ENCODE measurements around the gene MAGEC3. TPM values are rescaled to one million over a fixed set of nuclear protein-coding genes. Genes with fewer than 3 reads are reported as not detected.

MAGEC3 gene
- not detected for total RNA-seq
- long read RNA-seq, result 0 reads

DNA sequence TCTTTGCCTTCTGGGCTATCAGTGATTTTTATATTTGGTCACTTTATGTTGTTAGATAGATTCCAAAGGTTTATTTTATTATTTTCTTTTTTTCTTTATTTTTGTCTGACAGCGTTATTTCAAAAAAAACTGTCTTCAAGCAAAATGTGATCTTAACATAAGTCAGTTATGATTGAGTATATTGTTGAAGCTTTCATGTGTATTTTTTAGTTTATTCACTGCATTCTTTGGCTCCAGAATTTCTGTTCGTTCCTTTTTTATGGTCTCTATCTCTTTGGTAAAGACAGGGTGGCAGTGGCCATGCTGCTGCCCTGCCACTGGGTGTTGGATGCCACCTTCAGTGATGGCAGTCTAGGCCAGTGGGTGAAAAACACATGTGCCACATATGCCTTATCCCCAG, at the start of gene MAGEC3:
TSS of gene MAGEC3 (plus strand) at position 301 of the 400 bp plus-strand sequence. CDS start at position 301, 0 bp downstream.
- DNase-seq (no peak), ATAC-seq (no peak)
- no peak within 1 kb of the TSS for H3K27ac ChIP-seq
- no peaks in the 10 kb centered on the region for H3K9me3 ChIP-seq
- no peaks in the 10 kb centered on the region for H3K36me3 ChIP-seq
- no peaks in the 10 kb centered on the region for H3K4me1 ChIP-seq
- no peaks in the 10 kb centered on the region for H3K27me3 ChIP-seq
- intact Hi-C loops (cut with DNase I), result no loop called here
- no peak within 1 kb of the TSS for H3K4me3 ChIP-seq
- TF ChIP-seq CTCF (IDR thresholded peaks at IDR 0.05), result no peak

DNA sequence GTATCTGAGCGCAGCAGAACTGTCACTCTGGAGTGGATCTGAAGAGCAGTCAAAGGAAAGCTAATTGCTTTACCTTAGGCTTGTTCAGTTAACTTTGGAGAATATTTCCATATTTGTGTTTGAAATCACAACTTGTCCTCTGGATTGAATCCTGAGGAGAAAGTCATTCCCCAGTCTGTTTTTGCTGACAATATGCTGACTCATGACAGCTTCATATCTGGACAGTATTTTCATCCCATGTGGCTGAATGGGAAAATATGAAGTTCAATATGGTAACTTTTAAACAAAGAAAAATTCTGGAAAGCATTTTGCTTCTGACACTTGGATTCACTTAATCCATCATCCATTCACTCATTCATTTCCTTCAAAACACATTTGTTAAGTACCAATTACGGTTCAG, 46.3 kb upstream of the MAGEC3 start:
- intact Hi-C loops (cut with DNase I), result no loop called here
- ATAC-seq (no peak), DNase-seq (no peak)
- no peaks in the 10 kb centered on the region for H3K27me3 ChIP-seq
- no peaks in the 10 kb centered on the region for H3K4me1 ChIP-seq
- H3K36me3 ChIP-seq, result no peaks in the 10 kb centered on the region
- no peaks in the 10 kb centered on the region for H3K9me3 ChIP-seq
- H3K27ac ChIP-seq, result no peak overlapping the region
- no peak overlapping the region for H3K4me3 ChIP-seq
- TF ChIP-seq CTCF (IDR thresholded peaks at IDR 0.05), result no peak

DNA sequence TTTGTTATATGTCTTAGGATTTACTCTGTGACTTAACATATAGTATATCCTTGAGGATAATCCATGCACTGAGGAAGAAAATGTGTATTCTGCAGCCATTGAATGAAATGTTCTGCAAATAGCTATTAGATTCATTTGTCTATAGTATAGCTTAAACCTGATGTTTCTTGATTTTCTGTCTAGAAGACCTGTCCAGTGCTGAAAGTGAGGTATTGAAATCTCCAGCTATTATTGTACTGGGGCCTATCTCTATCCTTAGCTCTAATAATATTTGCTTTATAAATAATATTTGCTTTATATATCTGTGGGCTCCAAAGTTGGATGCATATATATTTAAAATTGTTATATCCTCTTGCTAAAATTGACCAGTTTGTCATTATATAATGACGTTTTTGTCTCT, 26.7 kb upstream of the MAGEC3 start:
- H3K27ac ChIP-seq, result no peak overlapping the region
- no peaks in the 10 kb centered on the region for H3K27me3 ChIP-seq
- no peaks in the 10 kb centered on the region for H3K36me3 ChIP-seq
- TF ChIP-seq CTCF (IDR thresholded peaks at IDR 0.05), result no peak
- no peak for ATAC-seq
- intact Hi-C loops (cut with DNase I), result no loop called here
- no peaks in the 10 kb centered on the region for H3K9me3 ChIP-seq
- H3K4me3 ChIP-seq, result no peak overlapping the region
- H3K4me1 ChIP-seq, result no peaks in the 10 kb centered on the region
- DNase-seq, result no peak

DNA sequence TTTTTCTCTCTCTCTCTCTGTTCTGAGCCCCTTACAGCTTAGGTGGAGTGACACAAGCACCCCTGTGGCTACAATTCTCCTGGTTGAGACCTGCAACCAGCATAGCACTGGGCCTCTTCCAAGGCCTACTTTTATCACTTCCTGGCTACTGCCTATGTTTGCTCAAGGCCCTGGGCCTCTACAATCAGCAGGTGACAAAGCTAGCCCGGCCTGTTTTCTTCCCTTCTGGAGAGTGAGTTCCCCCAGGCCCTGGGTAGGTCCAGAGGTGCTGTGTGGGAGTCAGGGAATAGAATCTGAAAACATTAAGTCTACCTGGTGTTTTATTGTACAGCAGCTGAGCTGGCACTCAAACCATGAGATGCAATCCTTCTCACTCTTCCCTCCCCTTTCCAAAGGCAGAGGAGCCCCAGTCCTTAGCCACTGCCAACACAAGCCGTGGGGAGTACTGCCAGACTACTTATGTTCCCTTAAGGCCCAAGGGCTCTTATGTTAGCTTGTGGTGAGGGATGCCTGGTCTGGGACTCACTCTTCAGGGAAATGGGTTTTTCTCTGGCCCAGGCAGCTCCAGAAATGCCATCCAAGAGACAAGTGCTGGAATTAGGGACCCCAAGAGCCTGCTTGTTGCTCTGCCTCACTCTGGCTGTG, 23.8 kb upstream of the MAGEC3 start:
- DNase-seq (no peak), ATAC-seq (peak; percentile 69)
- Histone ChIP-seq H3K36me3 (no peaks in the 10 kb centered on the region), H3K4me1 (no peaks in the 10 kb centered on the region), H3K27me3 (no peaks in the 10 kb centered on the region), H3K4me3 (no peak overlapping the region), H3K9me3 (no peaks in the 10 kb centered on the region), H3K27ac (no peak overlapping the region)
- intact Hi-C loops (cut with DNase I), result no loop called here
- TF ChIP-seq CTCF (IDR thresholded peaks at IDR 0.05), result no peak

DNA sequence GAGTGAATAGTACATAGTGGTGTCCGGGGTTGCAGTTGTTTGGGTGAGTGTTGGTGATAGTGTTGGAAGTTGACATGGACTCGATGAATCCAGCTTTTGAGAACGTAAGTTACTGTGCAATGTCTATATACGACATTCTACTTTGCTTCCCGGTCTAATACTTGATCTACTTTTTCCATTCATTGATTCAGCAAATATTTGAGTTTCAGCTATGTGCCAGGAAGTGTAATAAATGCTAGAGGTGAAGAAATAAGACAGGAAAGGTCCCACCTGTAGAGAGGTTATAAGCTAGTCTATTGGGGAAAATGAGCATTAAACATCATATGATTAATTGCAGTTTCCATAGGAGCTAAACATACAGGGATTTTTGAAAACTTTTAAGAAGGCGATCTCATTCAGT, 22.2 kb upstream of the MAGEC3 start:
- ATAC-seq (no peak), DNase-seq (no peak)
- H3K36me3 ChIP-seq, result no peaks in the 10 kb centered on the region
- H3K4me1 ChIP-seq, result no peaks in the 10 kb centered on the region
- H3K27ac ChIP-seq, result no peak overlapping the region
- H3K4me3 ChIP-seq, result no peak overlapping the region
- H3K9me3 ChIP-seq, result no peaks in the 10 kb centered on the region
- intact Hi-C loops (cut with DNase I), result no loop called here
- no peaks in the 10 kb centered on the region for H3K27me3 ChIP-seq
- TF ChIP-seq CTCF (IDR thresholded peaks at IDR 0.05), result no peak

GRCh38 chrX:141832247-141832646, 5.9 kb upstream of the MAGEC3 start:
- H3K27me3 ChIP-seq, result no peaks in the 10 kb centered on the region
- ATAC-seq (no peak), DNase-seq (no peak)
- no peaks in the 10 kb centered on the region for H3K9me3 ChIP-seq
- H3K36me3 ChIP-seq, result no peaks in the 10 kb centered on the region
- intact Hi-C loops (cut with DNase I), result no loop called here
- no peak for TF ChIP-seq CTCF (IDR thresholded peaks at IDR 0.05)
- H3K27ac ChIP-seq, result no peak overlapping the region
- H3K4me3 ChIP-seq, result no peak overlapping the region
- no peaks in the 10 kb centered on the region for H3K4me1 ChIP-seq

All from upper lobe of right lung (tissue), 1 donor.